NCI-H2227 treated with DMSO at 0.1 percent for 48 hours (cell line): ENCODE results near the gene OR5B12.
"Not testable (repeated sequence)": the region's sequence is repeated elsewhere in the genome, so short reads cannot be mapped to it uniquely, and the experiment has no call there.

Source experiments
- DNase-seq: peaks from one replicate; lab custom pipeline; 2025; lab: John Stamatoyannopoulos, UW

OR5B12 gene

GRCh38 chr11:58442136-58442535 lies at the start of gene OR5B12:
Gene OR5B12 (minus strand): TSS chr11:58442236. CDS start chr11:58440151, 2,085 bp downstream.
- DNase-seq = no peak

- DNase-seq = no peak
Observed at GRCh38 chr11:58490827-58491226, 48.8 kb upstream of the OR5B12 start.

- no peak for DNase-seq
Observed at GRCh38 chr11:58487170-58487569, 45.1 kb upstream of the OR5B12 start.

- DNase-seq = no peak
Observed at GRCh38 chr11:58485961-58486360, 43.9 kb upstream of the OR5B12 start.

GRCh38 chr11:58471892-58472291 lies 29.9 kb upstream of the OR5B12 start:
- no peak for DNase-seq

- no peak for DNase-seq
Observed at GRCh38 chr11:58466293-58466692, 24.3 kb upstream of the OR5B12 start.

- DNase-seq = no peak
Observed at GRCh38 chr11:58465690-58466089, 23.7 kb upstream of the OR5B12 start.

GRCh38 chr11:58451585-58451984 lies 9.5 kb upstream of the OR5B12 start:
- DNase-seq = no peak

- no peak for DNase-seq
Observed at GRCh38 chr11:58446294-58446693, 4.3 kb upstream of the OR5B12 start.

GRCh38 chr11:58444300-58444699 lies 2.3 kb upstream of the OR5B12 start:
- no peak for DNase-seq

- no peak for DNase-seq
Observed at GRCh38 chr11:58438486-58438885, 3.5 kb downstream of the OR5B12 start.

- DNase-seq = no peak
Observed at GRCh38 chr11:58434217-58434616, 7.8 kb downstream of the OR5B12 start.

- DNase-seq = no peak
Observed at GRCh38 chr11:58433638-58434203, 8.3 kb downstream of the OR5B12 start.

- no peak for DNase-seq
Observed at GRCh38 chr11:58429273-58429672, 12.8 kb downstream of the OR5B12 start.

- DNase-seq = no peak
Observed at GRCh38 chr11:58428021-58428420, 14.0 kb downstream of the OR5B12 start, which contains the start of gene OR5B2. Gene OR5B2 (minus strand): TSS chr11:58428121. CDS start chr11:58423261, 4,860 bp downstream.

GRCh38 chr11:58406774-58407173 lies 35.3 kb downstream of the OR5B12 start, which contains the start of gene OR5B3:
Gene OR5B3 (minus strand): TSS chr11:58406874. CDS start chr11:58403409, 3,465 bp downstream.
- no peak for DNase-seq

- not testable (repeated sequence) for DNase-seq
Observed at GRCh38 chr11:58399622-58400021, 42.4 kb downstream of the OR5B12 start.

- DNase-seq = no peak
Observed at GRCh38 chr11:58395581-58395980, 46.5 kb downstream of the OR5B12 start.

GRCh38 chr11:58394195-58394594 lies 47.8 kb downstream of the OR5B12 start:
- DNase-seq = no peak

GRCh38 chr11:58392746-58393145 lies 49.3 kb downstream of the OR5B12 start:
- DNase-seq = no peak

- DNase-seq = no peak
Observed at GRCh38 chr11:58391879-58392278, 50.2 kb downstream of the OR5B12 start.

GRCh38 chr11:58390551-58391063 lies 51.4 kb downstream of the OR5B12 start:
- no peak for DNase-seq
